HepG2 (cell line): Measurements from ENCODE around the gene KDM6B. TPM values are rescaled to one million over a fixed set of nuclear protein-coding genes. Genes with fewer than 3 reads are reported as not detected.

Experiments used
- HIVEP1 ChIP-seq: sonication (generic); formaldehyde crosslinking; IDR thresholded peaks from 2 replicates; pipeline ENCODE4 v1.4.0; 2020; ENCODE audit warnings: mild to moderate bottlenecking, missing genetic modification reagents
- SIN3A ChIP-seq: IDR thresholded peaks from 2 replicates; pipeline ENCODE4 v1.6.1; 2011; ENCODE audit warnings: low read depth, mild to moderate bottlenecking, control low read depth, low read length, borderline replicate concordance
- SKIL ChIP-seq: sonication (generic); formaldehyde crosslinking; IDR thresholded peaks from 2 replicates; pipeline ENCODE4 v1.8.0; 2022; ENCODE audit warnings: missing genetic modification reagents, mild to moderate bottlenecking, moderate library complexity, borderline replicate concordance
- SRSF4 ChIP-seq: fragments of 200-400 bp; formaldehyde crosslinking; IDR thresholded peaks from one replicate; pipeline ENCODE4 v1.6.1; 2018; ENCODE audit warnings: mild to moderate bottlenecking, low read depth, low read length, moderate library complexity; ENCODE audit not compliant: poor library complexity, severe bottlenecking
- ZNF180 ChIP-seq: sonication (generic); formaldehyde crosslinking; IDR thresholded peaks from 2 replicates; pipeline ENCODE4 v1.4.0; 2020; ENCODE audit warnings: low read depth, missing genetic modification reagents, borderline replicate concordance
- polyA plus RNA-seq, 8 experiments: library from polyadenylated mRNA; depleted of rRNA in 3 of 8; stranded (reverse) in 7 of 8; unstranded in 1 of 8; fragments of >200 nt; fragmentation: Illumina TruSeq in 4 of 8; extraction: Trizol in 4 of 8; gene quantifications; 2 replicates each; pipeline versions ENCODE4 v1.2.1 to v1.2.3, GENCODE V29; 2011 to 2016; ENCODE audit warnings: low read depth in 4 of 8, missing spikeins in 1 of 8, mixed read lengths in 1 of 8; ENCODE audit not compliant: insufficient read depth in 1 of 8
- total RNA-seq, 5 experiments: library from RNA; depleted of rRNA; stranded (reverse); fragments of >200 nt; fragmentation: Illumina TruSeq; extraction: Trizol; gene quantifications; 2 replicates each; pipeline ENCODE4 v1.2.3, GENCODE V29; 2016; ENCODE audit warnings: low read depth in 1 of 5
- TF ChIP-seq, protein P1 (sequence below), 2 experiments: fragments of 450-650 bp in 1 of 2; sonication (generic) in 1 of 2; formaldehyde crosslinking in 1 of 2; IDR thresholded peaks; 2 replicates each; pipeline versions ENCODE4 v1.6.1 to v1.8.0; 2016 to 2022; ENCODE audit warnings: antibody characterized with exemption in 1 of 2, mild to moderate bottlenecking in 1 of 2, missing genetic modification reagents in 1 of 2
- TF ChIP-seq, protein P2 (sequence below), 2 experiments: IDR thresholded peaks; 2 replicates each; pipeline ENCODE4 v1.6.1; 2011 to 2012; ENCODE audit warnings: low read length in 2 of 2, borderline replicate concordance in 1 of 2, low read depth in 1 of 2, mild to moderate bottlenecking in 1 of 2, moderate library complexity in 1 of 2

KDM6B gene
- total and polyA plus RNA-seq, 2 of the 13 experiments (the other 11 are each of a cell fraction or from before 2014, with no cell fraction given) = 1.3 to 2.1 TPM

GRCh38 chr17:7856011-7856810 is 22.2 kb downstream of the KDM6B start (continued):
- TF ChIP-seq SKIL (CRISPR knock-in tag) = no peak
- no peak for TF ChIP-seq SRSF4
- TF ChIP-seq HIVEP1 (CRISPR knock-in tag) = 0 out of 2 replicates have a peak, but pooled peaks have one; percentile 14
- TF ChIP-seq ZNF180 = no peak
- TF ChIP-seq, protein P1, sequence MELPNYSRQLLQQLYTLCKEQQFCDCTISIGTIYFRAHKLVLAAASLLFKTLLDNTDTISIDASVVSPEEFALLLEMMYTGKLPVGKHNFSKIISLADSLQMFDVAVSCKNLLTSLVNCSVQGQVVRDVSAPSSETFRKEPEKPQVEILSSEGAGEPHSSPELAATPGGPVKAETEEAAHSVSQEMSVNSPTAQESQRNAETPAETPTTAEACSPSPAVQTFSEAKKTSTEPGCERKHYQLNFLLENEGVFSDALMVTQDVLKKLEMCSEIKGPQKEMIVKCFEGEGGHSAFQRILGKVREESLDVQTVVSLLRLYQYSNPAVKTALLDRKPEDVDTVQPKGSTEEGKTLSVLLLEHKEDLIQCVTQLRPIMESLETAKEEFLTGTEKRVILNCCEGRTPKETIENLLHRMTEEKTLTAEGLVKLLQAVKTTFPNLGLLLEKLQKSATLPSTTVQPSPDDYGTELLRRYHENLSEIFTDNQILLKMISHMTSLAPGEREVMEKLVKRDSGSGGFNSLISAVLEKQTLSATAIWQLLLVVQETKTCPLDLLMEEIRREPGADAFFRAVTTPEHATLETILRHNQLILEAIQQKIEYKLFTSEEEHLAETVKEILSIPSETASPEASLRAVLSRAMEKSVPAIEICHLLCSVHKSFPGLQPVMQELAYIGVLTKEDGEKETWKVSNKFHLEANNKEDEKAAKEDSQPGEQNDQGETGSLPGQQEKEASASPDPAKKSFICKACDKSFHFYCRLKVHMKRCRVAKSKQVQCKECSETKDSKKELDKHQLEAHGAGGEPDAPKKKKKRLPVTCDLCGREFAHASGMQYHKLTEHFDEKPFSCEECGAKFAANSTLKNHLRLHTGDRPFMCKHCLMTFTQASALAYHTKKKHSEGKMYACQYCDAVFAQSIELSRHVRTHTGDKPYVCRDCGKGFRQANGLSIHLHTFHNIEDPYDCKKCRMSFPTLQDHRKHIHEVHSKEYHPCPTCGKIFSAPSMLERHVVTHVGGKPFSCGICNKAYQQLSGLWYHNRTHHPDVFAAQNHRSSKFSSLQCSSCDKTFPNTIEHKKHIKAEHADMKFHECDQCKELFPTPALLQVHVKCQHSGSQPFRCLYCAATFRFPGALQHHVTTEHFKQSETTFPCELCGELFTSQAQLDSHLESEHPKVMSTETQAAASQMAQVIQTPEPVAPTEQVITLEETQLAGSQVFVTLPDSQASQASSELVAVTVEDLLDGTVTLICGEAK (IDR thresholded peaks at IDR 0.05) = no peak
- TF ChIP-seq, protein P1 (CRISPR knock-in tag; IDR thresholded peaks at IDR 0.05) = peak; percentile 47; the same call in 1 of the 2 replicates
- no peak for TF ChIP-seq SIN3A
- TF ChIP-seq, protein P2, sequence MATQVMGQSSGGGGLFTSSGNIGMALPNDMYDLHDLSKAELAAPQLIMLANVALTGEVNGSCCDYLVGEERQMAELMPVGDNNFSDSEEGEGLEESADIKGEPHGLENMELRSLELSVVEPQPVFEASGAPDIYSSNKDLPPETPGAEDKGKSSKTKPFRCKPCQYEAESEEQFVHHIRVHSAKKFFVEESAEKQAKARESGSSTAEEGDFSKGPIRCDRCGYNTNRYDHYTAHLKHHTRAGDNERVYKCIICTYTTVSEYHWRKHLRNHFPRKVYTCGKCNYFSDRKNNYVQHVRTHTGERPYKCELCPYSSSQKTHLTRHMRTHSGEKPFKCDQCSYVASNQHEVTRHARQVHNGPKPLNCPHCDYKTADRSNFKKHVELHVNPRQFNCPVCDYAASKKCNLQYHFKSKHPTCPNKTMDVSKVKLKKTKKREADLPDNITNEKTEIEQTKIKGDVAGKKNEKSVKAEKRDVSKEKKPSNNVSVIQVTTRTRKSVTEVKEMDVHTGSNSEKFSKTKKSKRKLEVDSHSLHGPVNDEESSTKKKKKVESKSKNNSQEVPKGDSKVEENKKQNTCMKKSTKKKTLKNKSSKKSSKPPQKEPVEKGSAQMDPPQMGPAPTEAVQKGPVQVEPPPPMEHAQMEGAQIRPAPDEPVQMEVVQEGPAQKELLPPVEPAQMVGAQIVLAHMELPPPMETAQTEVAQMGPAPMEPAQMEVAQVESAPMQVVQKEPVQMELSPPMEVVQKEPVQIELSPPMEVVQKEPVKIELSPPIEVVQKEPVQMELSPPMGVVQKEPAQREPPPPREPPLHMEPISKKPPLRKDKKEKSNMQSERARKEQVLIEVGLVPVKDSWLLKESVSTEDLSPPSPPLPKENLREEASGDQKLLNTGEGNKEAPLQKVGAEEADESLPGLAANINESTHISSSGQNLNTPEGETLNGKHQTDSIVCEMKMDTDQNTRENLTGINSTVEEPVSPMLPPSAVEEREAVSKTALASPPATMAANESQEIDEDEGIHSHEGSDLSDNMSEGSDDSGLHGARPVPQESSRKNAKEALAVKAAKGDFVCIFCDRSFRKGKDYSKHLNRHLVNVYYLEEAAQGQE (IDR thresholded peaks at IDR 0.05; ENCODE audit: borderline replicate concordance in 1 of 2, low read depth in 1 of 2, low read length in 2 of 2) = no peak
